Smooth muscle cell (in vitro differentiated cells): ENCODE results near the gene NDP. TPM values are rescaled to one million over a fixed set of nuclear protein-coding genes. Genes with fewer than 3 reads are reported as not detected.

Source experiments
- DNase-seq: peaks from one replicate; lab custom pipeline; 2025; ENCODE audit not compliant: unreplicated experiment; lab: John Stamatoyannopoulos, UW
- H2AFZ ChIP-seq: fragments of 200-600 bp; sonication (generic); 2 replicates; pipeline ENCODE4 v1.6.0; 2016; ENCODE audit warnings: antibody characterized with exemption, low read depth, mild to moderate bottlenecking
- H3F3A ChIP-seq: fragments of 200-600 bp; sonication (generic); 2 replicates; pipeline ENCODE4 v1.6.0; 2017; ENCODE audit warnings: antibody characterized with exemption, low read depth
- H3K27ac ChIP-seq: fragments of 200-600 bp; sonication (generic); 2 replicates; pipeline ENCODE4 v1.5.1; 2016; ENCODE audit warnings: low read depth, mild to moderate bottlenecking
- H3K27me3 ChIP-seq: fragments of 200-600 bp; sonication (generic); 2 replicates; pipeline ENCODE4 v1.6.1; 2016; ENCODE audit warnings: low read depth, mild to moderate bottlenecking
- H3K36me3 ChIP-seq: fragments of 200-600 bp; sonication (generic); 2 replicates; pipeline ENCODE4 v1.5.1; 2016; ENCODE audit warnings: low read depth
- H3K4me1 ChIP-seq: fragments of 200-600 bp; sonication (generic); 2 replicates; pipeline ENCODE4 v1.5.1; 2016; ENCODE audit warnings: low read depth
- H3K4me2 ChIP-seq: fragments of 200-600 bp; sonication (generic); 2 replicates; pipeline ENCODE4 v1.6.0; 2016; ENCODE audit warnings: mild to moderate bottlenecking
- H3K4me3 ChIP-seq: fragments of 200-600 bp; sonication (generic); 2 replicates; pipeline ENCODE4 v1.5.1; 2016; ENCODE audit warnings: mild to moderate bottlenecking
- H3K79me2 ChIP-seq: fragments of 200-600 bp; sonication (generic); 2 replicates; pipeline ENCODE4 v1.6.0; 2016; ENCODE audit warnings: low read depth, mild to moderate bottlenecking
- H3K9ac ChIP-seq: fragments of 200-600 bp; sonication (generic); 2 replicates; pipeline ENCODE4 v1.6.0; 2016; ENCODE audit warnings: low read depth
- H3K9me3 ChIP-seq: fragments of 200-600 bp; sonication (generic); replicated peaks from 2 replicates; pipeline ENCODE4 v1.5.1; 2016; ENCODE audit warnings: low read depth
- H4K20me1 ChIP-seq: fragments of 200-600 bp; sonication (generic); 2 replicates; pipeline ENCODE4 v1.6.0; 2016; ENCODE audit warnings: low read depth
- WGBS: methylation state at CpG from one replicate; pipeline ENCODE4 v1.1.7; 2016; ENCODE audit warnings: low lambda C conversion rate; 5-methylcytosine and 5-hydroxymethylcytosine counted together
- polyA plus RNA-seq: library from polyadenylated mRNA; unstranded; fragments of >200 nt; fragmentation: Nextera tagmentation; extraction: Ambion mirVana; gene quantifications from 2 replicates; pipeline ENCODE4 v1.2.1, GENCODE V29; 2016
- total RNA-seq: library from RNA; depleted of rRNA; stranded (reverse); fragments of >200 nt; gene quantifications from 2 replicates; pipeline ENCODE4 v1.2.3, GENCODE V29; 2014
- TF ChIP-seq, protein P1 (sequence below): fragments of 200-600 bp; sonication (generic); IDR thresholded peaks from 2 replicates; pipeline ENCODE4 v1.5.1; 2017; ENCODE audit warnings: borderline replicate concordance, mild to moderate bottlenecking, antibody characterized with exemption; ENCODE audit not compliant: insufficient read depth, poor library complexity, severe bottlenecking

Gene NDP
- total and polyA plus RNA-seq, 2 experiments from 2014 or later = 0.88 to 1.5 TPM

DNA sequence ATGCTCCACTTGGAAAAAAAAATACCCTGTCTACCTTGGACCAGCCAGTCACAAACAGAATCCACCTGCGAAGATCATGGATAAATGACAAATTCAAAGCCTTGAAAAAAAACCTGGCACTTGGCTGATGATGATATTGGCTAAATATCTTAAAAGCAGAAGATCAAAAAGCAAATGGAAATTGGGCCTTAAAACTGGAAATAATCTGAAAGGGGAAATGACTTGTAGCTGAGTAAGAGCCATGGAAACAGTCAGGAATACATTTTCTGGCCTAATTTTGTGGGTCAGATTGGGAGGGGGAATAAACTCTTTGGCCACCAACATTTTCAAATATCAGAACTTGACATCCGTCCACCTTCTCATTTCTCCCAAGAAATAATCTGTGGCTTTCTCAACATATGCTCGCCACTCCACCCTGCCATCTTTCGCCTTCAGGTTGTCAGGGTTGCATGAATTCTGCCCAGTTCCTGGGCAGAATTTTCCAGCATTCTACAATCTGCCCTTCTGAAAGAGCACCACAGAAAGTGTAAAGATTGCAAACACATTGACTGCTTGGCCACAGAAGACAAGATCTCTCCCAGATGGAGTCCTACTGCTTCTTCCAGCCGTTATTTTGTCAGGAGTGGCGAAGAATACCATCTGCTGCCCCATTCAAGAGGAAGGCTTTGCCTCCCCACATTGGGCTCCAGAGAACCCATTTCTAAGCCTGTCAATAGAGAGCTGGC lies 1.7 kb upstream of the NDP start:
- H3K9ac ChIP-seq = no peak overlapping the region
- H3K4me2 ChIP-seq = no peak overlapping the region
- no peaks in the 10 kb centered on the region for H3K36me3 ChIP-seq
- H3K4me1 ChIP-seq = no peaks in the 10 kb centered on the region
- no peaks in the 10 kb centered on the region for H3K79me2 ChIP-seq
- no peak overlapping the region for H3K27ac ChIP-seq
- H3K4me3 ChIP-seq = no peak overlapping the region
- H2AFZ ChIP-seq = no peak overlapping the region
- no peaks in the 10 kb centered on the region for H4K20me1 ChIP-seq
- TF ChIP-seq, protein P1, sequence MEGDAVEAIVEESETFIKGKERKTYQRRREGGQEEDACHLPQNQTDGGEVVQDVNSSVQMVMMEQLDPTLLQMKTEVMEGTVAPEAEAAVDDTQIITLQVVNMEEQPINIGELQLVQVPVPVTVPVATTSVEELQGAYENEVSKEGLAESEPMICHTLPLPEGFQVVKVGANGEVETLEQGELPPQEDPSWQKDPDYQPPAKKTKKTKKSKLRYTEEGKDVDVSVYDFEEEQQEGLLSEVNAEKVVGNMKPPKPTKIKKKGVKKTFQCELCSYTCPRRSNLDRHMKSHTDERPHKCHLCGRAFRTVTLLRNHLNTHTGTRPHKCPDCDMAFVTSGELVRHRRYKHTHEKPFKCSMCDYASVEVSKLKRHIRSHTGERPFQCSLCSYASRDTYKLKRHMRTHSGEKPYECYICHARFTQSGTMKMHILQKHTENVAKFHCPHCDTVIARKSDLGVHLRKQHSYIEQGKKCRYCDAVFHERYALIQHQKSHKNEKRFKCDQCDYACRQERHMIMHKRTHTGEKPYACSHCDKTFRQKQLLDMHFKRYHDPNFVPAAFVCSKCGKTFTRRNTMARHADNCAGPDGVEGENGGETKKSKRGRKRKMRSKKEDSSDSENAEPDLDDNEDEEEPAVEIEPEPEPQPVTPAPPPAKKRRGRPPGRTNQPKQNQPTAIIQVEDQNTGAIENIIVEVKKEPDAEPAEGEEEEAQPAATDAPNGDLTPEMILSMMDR = no peak
- H3K9me3 ChIP-seq = no peaks in the 10 kb centered on the region
- H3F3A ChIP-seq = no peaks in the 10 kb centered on the region
- H3K27me3 ChIP-seq = no peaks in the 10 kb centered on the region
- DNase-seq = no peak
- 88% methylated on average over 6 of the region's 6 CpGs for WGBS

- H3K9me3 ChIP-seq = no peaks in the 10 kb centered on the region
- H3K27ac ChIP-seq = no peak overlapping the region
- DNase-seq = no peak
- peak overlapping the region; percentile 49 for H3K4me3 ChIP-seq
- no peak overlapping the region for H2AFZ ChIP-seq
- 49% methylated on average over 2 of the region's 2 CpGs for WGBS
- no peaks in the 10 kb centered on the region for H3K27me3 ChIP-seq
- peak overlapping the region; percentile 82 for H3K4me2 ChIP-seq
- no peaks in the 10 kb centered on the region for H4K20me1 ChIP-seq
- no peak overlapping the region for H3K9ac ChIP-seq
- no peaks in the 10 kb centered on the region for H3K79me2 ChIP-seq
- no peaks in the 10 kb centered on the region for H3F3A ChIP-seq
- H3K36me3 ChIP-seq = no peaks in the 10 kb centered on the region
- TF ChIP-seq, protein P1 = no peak
- H3K4me1 ChIP-seq = no peaks in the 10 kb centered on the region
Observed at GRCh38 chrX:43974100-43974475, 898 bp upstream of the NDP start.

GRCh38 chrX:43971966-43972961 lies 926 bp downstream of the NDP start:
- H3K79me2 ChIP-seq = no peaks in the 10 kb centered on the region
- DNase-seq = no peak
- no peaks in the 10 kb centered on the region for H3K4me1 ChIP-seq
- H3K4me2 ChIP-seq = peak overlapping the region; percentile 82
- no peak overlapping the region for H3K9ac ChIP-seq
- H3K27ac ChIP-seq = no peak overlapping the region
- TF ChIP-seq, protein P1 = no peak
- no peaks in the 10 kb centered on the region for H3K36me3 ChIP-seq
- WGBS = 64% methylated on average over 19 of the region's 19 CpGs
- H3K27me3 ChIP-seq = no peaks in the 10 kb centered on the region
- no peaks in the 10 kb centered on the region for H3F3A ChIP-seq
- no peaks in the 10 kb centered on the region for H3K9me3 ChIP-seq
- H3K4me3 ChIP-seq = peak overlapping the region; percentile 49
- no peaks in the 10 kb centered on the region for H4K20me1 ChIP-seq
- H2AFZ ChIP-seq = peak overlapping the region; percentile 70
